Measurements from ENCODE around the gene DNAH6. TPM values are rescaled to one million over a fixed set of nuclear protein-coding genes. Genes with fewer than 3 reads are reported as not detected.
A peak's percentile ranks its signal among the peaks of the same experiment; 100 is the strongest.

DNAH6 gene
- total RNA-seq, 6 donors from 2014 or later: 0.37 to 25.0 (median 4.2) TPM

DNA sequence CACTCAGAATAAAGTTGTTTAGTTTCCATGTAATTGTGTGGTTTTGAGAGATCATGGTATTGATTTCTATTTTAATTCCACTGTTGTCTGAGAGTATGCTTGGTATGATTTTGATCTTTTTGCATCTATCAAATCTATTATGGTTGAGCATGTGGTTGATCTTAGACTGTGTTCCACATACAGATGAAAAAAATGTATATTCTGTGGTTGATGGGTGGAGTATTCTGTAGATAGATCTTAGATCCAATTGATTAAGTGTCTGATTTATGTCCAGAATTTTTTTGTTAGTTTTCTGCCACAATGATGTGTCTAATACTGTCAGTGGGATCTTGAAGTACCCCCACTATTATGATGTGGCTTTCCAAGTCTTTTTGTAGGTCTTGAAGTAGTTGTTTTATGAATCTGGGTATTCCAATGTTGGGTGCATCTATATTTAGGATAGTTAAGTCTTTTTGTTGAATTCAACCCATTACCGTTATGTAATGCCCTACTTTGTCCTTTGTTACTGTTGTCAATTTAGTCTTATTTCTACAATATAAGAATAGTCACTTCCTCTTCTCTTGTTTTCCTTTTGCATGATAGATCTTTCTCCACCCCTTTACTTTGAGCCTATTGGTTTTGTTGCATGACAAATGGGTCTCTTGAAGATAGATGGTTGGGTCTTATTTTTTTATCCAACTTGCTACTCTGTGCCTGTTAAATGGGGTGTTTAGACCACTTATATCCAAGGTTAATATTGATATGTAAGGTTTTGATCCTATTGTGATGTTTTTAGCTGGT is 262.8 kb downstream of the DNAH6 start:
- WGBS, 2 donors: 75 to 83% methylated on average over 1 of the region's 1 CpG
- no peak for ATAC-seq (ENCODE audit: low FRiP score in 2 of 2)
- H3K27me3 ChIP-seq: no peaks in the 10 kb centered on the region
- no peak for DNase-seq
- H3K36me3 ChIP-seq: no peaks in the 10 kb centered on the region
- TF ChIP-seq, protein P1, sequence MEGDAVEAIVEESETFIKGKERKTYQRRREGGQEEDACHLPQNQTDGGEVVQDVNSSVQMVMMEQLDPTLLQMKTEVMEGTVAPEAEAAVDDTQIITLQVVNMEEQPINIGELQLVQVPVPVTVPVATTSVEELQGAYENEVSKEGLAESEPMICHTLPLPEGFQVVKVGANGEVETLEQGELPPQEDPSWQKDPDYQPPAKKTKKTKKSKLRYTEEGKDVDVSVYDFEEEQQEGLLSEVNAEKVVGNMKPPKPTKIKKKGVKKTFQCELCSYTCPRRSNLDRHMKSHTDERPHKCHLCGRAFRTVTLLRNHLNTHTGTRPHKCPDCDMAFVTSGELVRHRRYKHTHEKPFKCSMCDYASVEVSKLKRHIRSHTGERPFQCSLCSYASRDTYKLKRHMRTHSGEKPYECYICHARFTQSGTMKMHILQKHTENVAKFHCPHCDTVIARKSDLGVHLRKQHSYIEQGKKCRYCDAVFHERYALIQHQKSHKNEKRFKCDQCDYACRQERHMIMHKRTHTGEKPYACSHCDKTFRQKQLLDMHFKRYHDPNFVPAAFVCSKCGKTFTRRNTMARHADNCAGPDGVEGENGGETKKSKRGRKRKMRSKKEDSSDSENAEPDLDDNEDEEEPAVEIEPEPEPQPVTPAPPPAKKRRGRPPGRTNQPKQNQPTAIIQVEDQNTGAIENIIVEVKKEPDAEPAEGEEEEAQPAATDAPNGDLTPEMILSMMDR (IDR thresholded peaks at IDR 0.05): no peak
- no peak for TF ChIP-seq POLR2A (IDR thresholded peaks at IDR 0.05)
- no peak for TF ChIP-seq EP300 (IDR thresholded peaks at IDR 0.05)
- no peak for TF ChIP-seq POLR2AphosphoS5 (IDR thresholded peaks at IDR 0.05)
- H3K27ac ChIP-seq: no peak overlapping the region
- peaks cover 3 to 8% (median 5%) of the 10 kb centered on the region in 4 donors for H3K9me3 ChIP-seq
- H3K4me3 ChIP-seq: no peak overlapping the region
- peaks cover 0 to 13% (median 3%) of the 10 kb centered on the region in 4 donors for H3K4me1 ChIP-seq

DNA sequence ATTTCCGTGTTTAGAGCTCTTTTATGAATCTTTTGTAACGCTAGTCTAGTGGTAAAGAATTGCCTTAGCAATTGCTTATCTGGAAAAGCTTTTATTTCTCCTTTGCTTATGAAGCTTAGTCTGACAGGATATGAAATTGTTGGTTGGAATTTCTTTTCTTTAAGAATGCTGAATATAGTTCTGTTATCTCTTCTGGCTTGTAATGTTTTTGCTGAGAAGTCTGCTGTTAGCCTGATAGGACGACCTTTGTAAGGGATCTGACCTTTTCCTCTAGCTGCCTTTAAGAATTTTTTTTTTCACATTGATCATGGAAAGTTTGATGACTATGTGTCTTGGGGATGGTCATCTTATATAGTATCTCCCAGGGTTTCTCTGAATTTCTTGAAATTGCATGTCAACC is 263.5 kb downstream of the DNAH6 start:
- TF ChIP-seq POLR2A (IDR thresholded peaks at IDR 0.05): no peak
- TF ChIP-seq POLR2AphosphoS5 (IDR thresholded peaks at IDR 0.05): no peak
- TF ChIP-seq EP300 (IDR thresholded peaks at IDR 0.05): no peak
- TF ChIP-seq, protein P1 (IDR thresholded peaks at IDR 0.05): no peak
- Histone ChIP-seq H3K36me3 (no peaks in the 10 kb centered on the region), H3K9me3 (peaks cover 0 to 2% (median under 1%) of the 10 kb centered on the region in 4 donors), H3K27me3 (no peaks in the 10 kb centered on the region), H3K27ac (no peak overlapping the region), H3K4me1 (peaks cover 0 to 13% (median 3%) of the 10 kb centered on the region in 4 donors), H3K4me3 (no peak overlapping the region)
- no peak for ATAC-seq (ENCODE audit: low FRiP score in 2 of 2)
- no peak for DNase-seq
- WGBS, 2 donors: 59 to 71% methylated on average over 3 of the region's 3 CpGs

DNA sequence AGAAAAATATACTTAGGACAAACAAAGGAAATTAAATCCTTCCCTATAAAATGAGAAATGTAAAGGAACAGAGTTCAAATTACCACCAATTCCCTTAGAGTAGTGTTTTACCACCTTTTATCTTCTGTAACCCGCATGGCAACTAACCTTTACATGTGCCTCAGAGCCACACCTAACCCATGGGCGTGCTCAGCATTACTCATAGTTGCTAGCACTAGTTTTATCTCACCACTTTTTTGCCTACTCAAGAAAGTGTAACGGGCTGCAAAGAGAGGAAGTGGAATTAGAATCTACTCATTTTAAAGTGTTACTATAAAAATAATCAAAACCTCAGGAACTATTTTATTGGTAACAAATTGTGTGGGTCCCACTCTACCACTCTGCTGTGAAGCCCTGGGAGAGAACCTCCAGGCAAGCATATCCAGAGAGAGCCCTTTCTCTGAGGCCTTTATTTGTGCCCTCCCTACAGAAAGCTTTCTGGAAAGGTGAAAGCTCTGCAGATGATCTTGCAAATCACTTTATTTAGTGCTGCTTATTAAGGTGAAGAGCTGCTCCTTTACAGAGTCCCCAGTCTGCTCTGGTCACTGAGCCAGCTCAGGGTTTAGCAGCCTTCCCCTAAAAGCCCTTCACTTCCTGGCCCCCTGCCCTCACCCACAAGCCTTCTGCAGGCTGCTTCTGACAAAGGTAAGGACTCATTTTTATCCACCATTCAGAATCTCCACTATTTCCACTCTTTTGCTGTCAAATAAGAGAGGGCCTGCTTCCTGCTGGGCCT is 265.8 kb downstream of the DNAH6 start:
- Histone ChIP-seq H3K4me3 (no peak overlapping the region), H3K9me3 (no peaks in the 10 kb centered on the region), H3K36me3 (no peaks in the 10 kb centered on the region), H3K27me3 (no peaks in the 10 kb centered on the region), H3K27ac (peak overlapping the region in 3 of 4 donors; percentile 27 to 59 (median 27)), H3K4me1 (peaks cover 0 to 13% (median 3%) of the 10 kb centered on the region in 4 donors)
- ATAC-seq (ENCODE audit: low FRiP score in 2 of 2) (peak; percentile 40 to 60), DNase-seq (peak in 1 of 2 donors; percentile 46)
- TF ChIP-seq EP300 (IDR thresholded peaks at IDR 0.05) (no peak), POLR2A (IDR thresholded peaks at IDR 0.05) (no peak), POLR2AphosphoS5 (IDR thresholded peaks at IDR 0.05) (no peak)
- TF ChIP-seq, protein P1 (IDR thresholded peaks at IDR 0.05): no peak
- WGBS, 2 donors: 33 to 60% methylated on average over 3 of the region's 3 CpGs

DNA sequence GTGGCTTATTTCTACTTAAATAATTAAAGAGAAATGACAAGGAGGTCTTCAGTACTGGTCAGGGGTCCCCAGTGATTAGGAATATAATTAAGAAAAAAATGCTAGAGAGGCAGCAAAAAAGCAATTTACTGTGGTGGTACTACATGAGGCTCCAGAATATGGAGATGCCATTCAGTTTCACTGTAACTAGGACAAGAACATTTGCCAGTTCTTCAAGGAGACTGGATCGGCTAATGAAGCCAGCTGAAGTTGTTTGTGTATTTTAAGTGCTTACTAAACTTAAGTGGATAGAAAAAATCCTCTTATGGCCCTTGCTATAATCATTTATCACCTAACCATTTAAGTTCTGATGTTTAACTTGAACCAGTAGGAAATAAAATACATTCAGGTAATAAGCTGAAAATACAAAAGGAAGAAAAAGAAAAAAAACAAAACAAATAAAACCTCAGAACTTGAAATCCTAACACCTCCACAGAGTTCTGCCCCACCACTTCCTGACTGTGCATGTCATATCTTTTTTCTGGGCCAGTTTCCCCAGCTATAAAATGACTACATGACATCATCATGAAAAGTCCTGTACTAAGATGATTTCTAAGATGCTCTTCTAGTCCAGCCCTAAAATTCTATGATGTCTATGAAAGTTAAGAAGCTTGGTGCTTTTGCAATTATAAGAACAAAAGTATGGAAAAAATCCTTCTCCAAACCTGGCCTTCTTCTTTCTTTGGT is 266.6 kb downstream of the DNAH6 start:
- H3K27ac ChIP-seq: peak overlapping the region in 3 of 4 donors; percentile 27 to 59 (median 27)
- no peaks in the 10 kb centered on the region for H3K9me3 ChIP-seq
- ATAC-seq (ENCODE audit: low FRiP score in 2 of 2): no peak
- TF ChIP-seq POLR2AphosphoS5 (IDR thresholded peaks at IDR 0.05): no peak
- TF ChIP-seq EP300 (IDR thresholded peaks at IDR 0.05): no peak
- TF ChIP-seq, protein P1 (IDR thresholded peaks at IDR 0.05): no peak
- TF ChIP-seq POLR2A (IDR thresholded peaks at IDR 0.05): no peak
- H3K4me1 ChIP-seq: peaks cover 0 to 13% (median 3%) of the 10 kb centered on the region in 4 donors
- DNase-seq: no peak
- no peaks in the 10 kb centered on the region for H3K36me3 ChIP-seq
- no peaks in the 10 kb centered on the region for H3K27me3 ChIP-seq
- 48 to 54% methylated on average over 1 of the region's 1 CpG for WGBS, 2 donors
- no peak overlapping the region for H3K4me3 ChIP-seq
